ENCODE measurements around the gene EIF4E1B. TPM values are rescaled to one million over a fixed set of nuclear protein-coding genes. Genes with fewer than 3 reads are reported as not detected.

Gene EIF4E1B
- total RNA-seq, 1 donor from 2014 or later: not detected

DNA sequence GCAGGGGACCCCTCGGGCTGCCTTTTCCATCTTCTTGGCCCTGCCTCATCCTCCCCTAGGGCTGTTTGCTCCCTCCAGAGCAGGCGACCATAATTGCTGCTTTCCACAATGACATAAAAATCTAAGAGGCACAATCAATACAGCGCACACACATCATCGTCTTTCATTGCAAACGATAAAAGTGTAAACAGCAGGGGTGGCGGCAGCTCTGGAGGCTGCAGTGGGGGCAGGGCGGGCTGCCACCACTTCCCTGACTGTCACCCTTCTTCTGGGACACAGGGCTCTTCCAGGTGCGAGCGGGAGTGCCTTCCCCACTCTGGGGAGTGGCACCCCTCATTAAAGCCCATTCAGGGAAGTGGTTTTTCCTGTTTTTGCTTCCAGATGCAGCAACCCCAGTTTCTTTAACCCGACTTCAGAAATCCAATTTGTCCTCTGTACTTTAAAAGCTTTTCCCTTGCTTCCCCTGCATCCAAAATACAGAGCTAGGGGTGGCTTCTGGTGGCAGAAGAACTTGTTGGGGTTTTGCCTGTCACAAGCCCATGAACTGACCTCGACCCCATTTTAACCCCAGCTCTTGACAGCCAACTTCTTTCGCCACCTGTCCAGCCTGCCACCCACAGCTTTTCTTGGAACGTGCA lies 62.5 kb downstream of the EIF4E1B start:
- no peak for DNase-seq

DNA sequence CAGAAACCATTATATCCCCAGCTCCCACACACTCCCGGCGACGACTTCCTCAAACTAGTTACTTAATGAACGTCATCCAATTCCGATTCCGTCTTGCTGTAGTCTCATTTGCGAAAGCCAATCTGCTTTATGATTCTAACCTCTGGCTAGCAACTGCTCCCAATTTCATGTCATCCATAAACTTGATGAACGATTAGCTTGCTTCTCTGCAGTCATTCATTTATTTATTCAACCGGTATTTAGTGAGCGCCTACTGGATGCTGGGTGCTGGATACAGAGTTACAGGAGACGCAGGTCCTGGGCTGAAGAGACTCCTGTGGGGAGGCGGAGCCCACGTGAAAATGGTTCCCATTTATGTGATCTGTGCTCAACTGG lies 63.0 kb downstream of the EIF4E1B start:
- peak; percentile 47 for DNase-seq

DNA sequence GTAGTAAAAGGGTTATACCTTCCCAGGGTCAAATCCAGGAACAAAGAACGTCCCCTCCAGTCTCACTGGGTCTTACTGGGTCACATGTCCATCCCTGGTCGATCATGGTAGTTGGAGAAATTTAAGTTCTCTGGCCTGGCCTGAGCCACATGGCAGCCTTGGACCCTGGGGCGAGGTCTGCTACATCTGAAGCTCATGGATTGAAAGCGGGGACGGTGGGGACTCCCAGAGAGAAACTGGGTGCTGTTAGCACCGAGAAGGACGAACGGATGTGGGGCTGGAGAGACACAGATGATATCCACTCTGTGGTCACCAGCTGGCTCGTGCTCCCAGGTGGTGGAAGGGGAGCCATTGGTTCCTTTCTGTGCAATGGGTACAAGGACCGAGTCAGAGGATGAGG lies 63.7 kb downstream of the EIF4E1B start:
- DNase-seq: no peak

DNA sequence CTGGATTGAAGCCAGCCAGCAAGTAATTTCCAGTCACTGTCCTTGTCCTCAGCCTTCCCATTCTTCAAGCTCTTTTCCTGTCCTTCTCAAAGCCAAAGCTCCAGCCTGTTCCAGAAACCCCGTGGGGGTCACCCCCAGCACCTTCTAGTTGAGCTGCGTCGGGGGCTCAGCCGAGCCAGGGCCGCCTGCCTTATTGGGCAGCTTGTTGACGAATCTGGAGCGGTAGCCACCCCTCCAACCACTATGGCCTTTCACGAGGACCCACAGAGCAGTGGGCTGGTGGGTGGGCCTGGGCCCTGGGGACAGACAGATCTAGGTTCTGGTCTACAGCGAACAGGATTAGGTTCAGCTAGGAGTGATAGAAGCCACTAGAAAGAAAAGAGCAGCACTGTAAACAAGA lies 64.2 kb downstream of the EIF4E1B start:
- no peak for DNase-seq

DNA sequence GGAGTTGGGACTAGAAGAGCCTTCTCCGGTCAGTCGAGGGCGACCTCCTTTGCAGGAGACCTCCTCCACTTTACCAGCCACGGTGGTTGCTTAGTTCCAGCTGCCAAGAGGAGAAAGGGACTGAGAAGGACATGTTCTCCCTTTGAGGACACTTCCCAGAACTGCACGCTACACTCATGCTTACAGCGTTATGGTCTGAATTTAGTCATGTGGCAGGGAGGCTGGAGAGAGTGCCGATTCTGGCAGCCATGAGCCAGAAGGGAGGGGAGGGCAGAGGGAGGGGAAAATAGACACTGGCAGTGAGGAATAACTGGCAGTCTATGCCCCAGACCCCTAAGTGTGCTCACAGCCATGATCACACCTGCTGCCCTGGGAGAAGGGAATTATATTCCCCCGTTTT lies 64.6 kb downstream of the EIF4E1B start:
- DNase-seq: no peak

Other genes starting within 250 kb of the EIF4E1B start
- 9.8 and 14.1 TPM in 2 replicates for gene NOP16, start 242.1 kb upstream of the EIF4E1B start, total RNA-seq
- gene HIGD2A, start 241.9 kb upstream of the EIF4E1B start, total RNA-seq: 27.9 and 47.3 TPM in 2 replicates
- 107 and 163 TPM in 2 replicates for gene CLTB, start 214.1 kb upstream of the EIF4E1B start, total RNA-seq
- gene FAF2, start 182.3 kb upstream of the EIF4E1B start, total RNA-seq: 48.3 and 50.2 TPM in 2 replicates
- 4.1 and 8.6 TPM in 2 replicates for gene RNF44, start 93.3 kb upstream of the EIF4E1B start, total RNA-seq
- gene CDHR2, start 81.3 kb upstream of the EIF4E1B start, total RNA-seq: under 0.01 TPM in 1 of 2 replicates, not detected in the other
- 7.7 and 8.7 TPM in 2 replicates for gene GPRIN1, start 20.5 kb upstream of the EIF4E1B start, total RNA-seq
- gene SNCB, start 141 bp upstream of the EIF4E1B start, total RNA-seq: 0.84 and 1.4 TPM in 2 replicates
- 51.2 and 53.6 TPM in 2 replicates for gene TSPAN17, start 16.8 kb downstream of the EIF4E1B start, total RNA-seq
- 0.34 and 1.5 TPM in 2 replicates for gene UNC5A, start 179.9 kb downstream of the EIF4E1B start, total RNA-seq